ENCODE results near the gene CLDN1. TPM values are rescaled to one million over a fixed set of nuclear protein-coding genes. Genes with fewer than 3 reads are reported as not detected.

The CLDN1 gene
- total and polyA plus RNA-seq, 2 of the 4 experiments (the other 2 are of a cell fraction), result 4.7 to 7.3 TPM

- H3K4me1 ChIP-seq (ENCODE audit: control insufficient read depth, insufficient read depth, low read length), result no peaks in the 10 kb centered on the region
- H3K27ac ChIP-seq (ENCODE audit: insufficient read depth, low read length), result no peak overlapping the region
- H3K27me3 ChIP-seq (ENCODE audit: control insufficient read depth, insufficient read depth, low read length), result no peaks in the 10 kb centered on the region
- no peak overlapping the region for H3K9ac ChIP-seq (ENCODE audit: low read depth, low read length)
- H2BK5ac ChIP-seq (ENCODE audit: low read depth, low read length, poor library complexity, severe bottlenecking), result no peak overlapping the region
- H3K4me3 ChIP-seq (ENCODE audit: insufficient read depth, low read depth, low read length), result no peak overlapping the region
- no peaks in the 10 kb centered on the region for H4K20me1 ChIP-seq (ENCODE audit: insufficient read depth, low read length)
- no peak overlapping the region for H3K18ac ChIP-seq (ENCODE audit: low read depth, low read length)
- peaks cover 5% of the 10 kb centered on the region for H3K9me3 ChIP-seq (ENCODE audit: control insufficient read depth, insufficient read depth, low read length)
- H3K56ac ChIP-seq (ENCODE audit: extremely low read depth, insufficient read depth, low read length), result no peak overlapping the region
- intact Hi-C loops (cut with micrococcal nuclease), result no loop called here
- H3K9me1 ChIP-seq (ENCODE audit: insufficient read depth, low read length), result 0 out of 2 replicates have a peak, but pooled peaks cover 3% of the 10 kb centered on the region
- H3K4ac ChIP-seq (ENCODE audit: low read depth, low read length), result no peak overlapping the region
- ATAC-seq (ENCODE audit: low read depth) (no peak), DNase-seq (no peak)
- CTCF ChIA-PET, result no interaction called here
- no peaks in the 10 kb centered on the region for H3K36me3 ChIP-seq (ENCODE audit: control insufficient read depth, insufficient read depth, low read length)
- WGBS, 2 experiments (ENCODE audit: extremely low coverage in 2 of 2, insufficient read length in 1 of 2), result no CpG with 5 or more reads among the region's 2 CpGs
- TF ChIP-seq CEBPB (IDR thresholded peaks at IDR 0.05; ENCODE audit: low read depth, low read length), result no peak
- TF ChIP-seq MXI1 (IDR thresholded peaks at IDR 0.05; ENCODE audit: borderline replicate concordance, low read depth, low read length), result no peak
- TF ChIP-seq NFE2L2 (IDR thresholded peaks at IDR 0.05; ENCODE audit: low read depth, low read length), result no peak
- TF ChIP-seq POLR2A (IDR thresholded peaks at IDR 0.05; ENCODE audit: low read depth, low read length), result no peak
- TF ChIP-seq CHD1 (IDR thresholded peaks at IDR 0.05; ENCODE audit: low read depth, low read length), result no peak
- no peak for TF ChIP-seq CTCF (conservative IDR thresholded peaks at IDR 0.05; ENCODE audit: low read depth, low read length)
- no peak for TF ChIP-seq RFX5 (IDR thresholded peaks at IDR 0.05; ENCODE audit: low read depth, low read length)
- no peak for TF ChIP-seq USF2 (IDR thresholded peaks at IDR 0.05; ENCODE audit: low read depth, low read length)
- TF ChIP-seq MAFK (IDR thresholded peaks at IDR 0.05; ENCODE audit: low read depth, low read length), result no peak
- TF ChIP-seq FOS (IDR thresholded peaks at IDR 0.05; ENCODE audit: low read depth, low read length), result no peak
- no peak for TF ChIP-seq SMC3 (IDR thresholded peaks at IDR 0.05; ENCODE audit: low read depth, low read length)
- TF ChIP-seq ELK1 (IDR thresholded peaks at IDR 0.05; ENCODE audit: borderline replicate concordance, low read depth, low read length), result no peak
- TF ChIP-seq BHLHE40 (IDR thresholded peaks at IDR 0.05; ENCODE audit: low read depth, low read length), result no peak
- no peak for TF ChIP-seq RCOR1 (IDR thresholded peaks at IDR 0.05; ENCODE audit: insufficient replicate concordance, low read length)
- TF ChIP-seq MAZ (IDR thresholded peaks at IDR 0.05; ENCODE audit: borderline replicate concordance, low read depth, low read length), result no peak
- TF ChIP-seq RAD21 (IDR thresholded peaks at IDR 0.05; ENCODE audit: low read length), result no peak
- H2BK120ac ChIP-seq (ENCODE audit: low read depth, low read length), result no peak overlapping the region
- H2BK20ac ChIP-seq (ENCODE audit: low read depth, low read length), result no peak overlapping the region
- no peak overlapping the region for H3K23ac ChIP-seq (ENCODE audit: low read depth, low read length)
- H3K79me1 ChIP-seq (ENCODE audit: low read depth in 1 of 2, low read length in 2 of 2), result no peaks in the 10 kb centered on the region
- no peak overlapping the region for H3K4me2 ChIP-seq (ENCODE audit: low read depth, low read length)
- H3K14ac ChIP-seq (replicated peaks; ENCODE audit: low read depth, low read length), result no peak overlapping the region
- BruUV-seq (replicated peaks), result no TSS peak
- H2AFZ ChIP-seq (replicated peaks; ENCODE audit: low read length, poor library complexity), result no peak overlapping the region
- no peak overlapping the region for H2BK15ac ChIP-seq (ENCODE audit: low read depth, low read length)
- POLR2A ChIA-PET (ENCODE audit: unreplicated experiment), result no interaction called here
- no peak overlapping the region for H2AK9ac ChIP-seq (replicated peaks; ENCODE audit: low read depth, low read length, poor library complexity)
- dilution Hi-C loops (cut with HindIII; ENCODE audit: low sequenced_read_pairs, unreplicated experiment), result no loop called here
- no peak overlapping the region for H4K91ac ChIP-seq (ENCODE audit: insufficient read depth, low read depth, low read length)
- in situ Hi-C loops (cut with MboI; ENCODE audit: low sequenced_read_pairs), result no loop called here
- H2AK5ac ChIP-seq (ENCODE audit: low read depth, low read length), result no peak overlapping the region
- H4K5ac ChIP-seq (ENCODE audit: low read depth, low read length), result no peak overlapping the region
- no peak overlapping the region for H4K8ac ChIP-seq (ENCODE audit: low read depth in 2 of 2, low read length in 2 of 2)
Observed at GRCh38 chr3:190289989-190290388, 32.3 kb downstream of the CLDN1 start.

All from IMR-90 (cell line).